HG02571 (cell line): ENCODE results near the gene SBF1.
"Not testable (repeated sequence)": the region's sequence is repeated elsewhere in the genome, so short reads cannot be mapped to it uniquely, and the experiment has no call there.

Source experiments
- ATAC-seq: cut with Tn5 transposase; IDR thresholded peaks from one replicate; pipeline ENCODE4 v1.9.1; 2021; ENCODE audit warnings: mild to moderate bottlenecking, moderate library complexity; ENCODE audit not compliant: unreplicated experiment

Gene SBF1

GRCh38 chr22:50400406-50400805, 74.4 kb downstream of the SBF1 start:
- no peak for ATAC-seq

GRCh38 chr22:50399751-50400331, 75.0 kb downstream of the SBF1 start:
- ATAC-seq = no peak

- ATAC-seq = no peak
These were observed 75.8 kb downstream of the SBF1 start for GRCh38 chr22:50398831-50399648.

- ATAC-seq = not testable (repeated sequence)
These were observed 77.3 kb downstream of the SBF1 start for GRCh38 chr22:50397371-50398060.

- ATAC-seq = no peak
These were observed 78.0 kb downstream of the SBF1 start for GRCh38 chr22:50396751-50397370.
